ENCODE measurements around the gene PLCH2.
A peak's percentile ranks its signal among the peaks of the same experiment; 100 is the strongest.

PLCH2 gene

GRCh38 chr1:2517966-2518365, 41.9 kb downstream of the PLCH2 start:
- DNase-seq, result no peak

GRCh38 chr1:2518528-2518927, 42.4 kb downstream of the PLCH2 start:
- DNase-seq, result no peak

DNA sequence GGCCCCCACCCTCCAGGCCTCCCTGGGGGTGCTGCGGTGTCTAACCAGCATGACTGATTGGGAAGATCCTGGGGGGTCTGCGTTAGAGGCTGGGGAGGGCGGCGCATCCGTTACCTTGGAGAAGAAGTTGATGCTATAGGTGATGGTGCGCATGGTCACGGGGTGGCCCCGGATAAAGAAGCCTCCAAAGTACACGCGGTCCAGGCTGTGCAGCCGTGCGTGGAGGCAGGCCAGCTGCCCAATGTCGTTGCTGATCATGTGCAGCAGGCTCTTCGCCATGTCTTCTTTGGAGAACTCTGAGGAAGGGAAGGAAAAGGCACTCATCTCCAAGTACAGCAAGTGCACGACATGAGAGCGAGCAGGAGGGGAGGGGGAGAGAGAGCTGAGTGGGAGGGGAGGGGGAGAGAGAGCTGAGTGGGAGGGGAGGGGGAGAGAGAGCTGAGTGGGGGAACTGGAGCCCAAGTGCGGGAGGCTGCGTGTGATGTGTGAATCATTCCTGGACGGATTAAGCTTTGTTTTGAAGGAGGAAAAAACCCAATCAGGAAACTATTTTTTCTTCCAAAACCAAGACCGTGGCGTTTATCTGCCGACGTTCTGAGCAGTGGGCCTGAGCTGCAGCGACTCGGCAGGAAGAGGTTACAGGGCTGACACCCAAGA, 43.1 kb downstream of the PLCH2 start:
- no peak for DNase-seq

DNA sequence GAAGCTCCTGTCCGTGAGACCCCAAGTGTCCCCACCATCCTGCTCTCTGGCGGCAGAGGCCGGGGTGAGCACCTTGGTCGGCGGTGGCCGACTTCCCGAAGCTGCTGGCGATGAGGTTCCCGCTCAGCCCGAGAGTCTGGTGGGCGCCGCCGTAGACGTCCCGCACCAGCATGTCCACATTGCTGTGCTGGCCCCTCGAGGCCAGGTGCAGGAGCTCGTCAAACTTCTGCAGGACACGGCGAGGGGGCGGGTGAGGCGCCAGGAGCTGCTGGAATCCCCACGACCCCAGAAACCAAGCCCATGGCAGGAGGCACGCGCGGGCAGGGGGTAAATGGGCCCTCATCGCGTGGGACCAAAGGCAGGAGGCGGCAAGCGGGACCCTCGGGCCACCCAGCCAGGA, 43.6 kb downstream of the PLCH2 start:
- DNase-seq, result no peak

- no peak for DNase-seq
Measured at GRCh38 chr1:2520206-2520605, 44.1 kb downstream of the PLCH2 start.

- DNase-seq, result no peak
Measured at GRCh38 chr1:2520806-2521205, 44.7 kb downstream of the PLCH2 start.

- DNase-seq, result no peak
Measured at GRCh38 chr1:2522230-2522629, 46.1 kb downstream of the PLCH2 start.

GRCh38 chr1:2523191-2523890, 47.3 kb downstream of the PLCH2 start:
- peak in 1 of 2 donors; percentile 22 for DNase-seq

GRCh38 chr1:2523891-2524609, 48.0 kb downstream of the PLCH2 start:
- peak; percentile 40 to 61 for DNase-seq

GRCh38 chr1:2525572-2525919, 49.5 kb downstream of the PLCH2 start:
- DNase-seq, result no peak

DNA sequence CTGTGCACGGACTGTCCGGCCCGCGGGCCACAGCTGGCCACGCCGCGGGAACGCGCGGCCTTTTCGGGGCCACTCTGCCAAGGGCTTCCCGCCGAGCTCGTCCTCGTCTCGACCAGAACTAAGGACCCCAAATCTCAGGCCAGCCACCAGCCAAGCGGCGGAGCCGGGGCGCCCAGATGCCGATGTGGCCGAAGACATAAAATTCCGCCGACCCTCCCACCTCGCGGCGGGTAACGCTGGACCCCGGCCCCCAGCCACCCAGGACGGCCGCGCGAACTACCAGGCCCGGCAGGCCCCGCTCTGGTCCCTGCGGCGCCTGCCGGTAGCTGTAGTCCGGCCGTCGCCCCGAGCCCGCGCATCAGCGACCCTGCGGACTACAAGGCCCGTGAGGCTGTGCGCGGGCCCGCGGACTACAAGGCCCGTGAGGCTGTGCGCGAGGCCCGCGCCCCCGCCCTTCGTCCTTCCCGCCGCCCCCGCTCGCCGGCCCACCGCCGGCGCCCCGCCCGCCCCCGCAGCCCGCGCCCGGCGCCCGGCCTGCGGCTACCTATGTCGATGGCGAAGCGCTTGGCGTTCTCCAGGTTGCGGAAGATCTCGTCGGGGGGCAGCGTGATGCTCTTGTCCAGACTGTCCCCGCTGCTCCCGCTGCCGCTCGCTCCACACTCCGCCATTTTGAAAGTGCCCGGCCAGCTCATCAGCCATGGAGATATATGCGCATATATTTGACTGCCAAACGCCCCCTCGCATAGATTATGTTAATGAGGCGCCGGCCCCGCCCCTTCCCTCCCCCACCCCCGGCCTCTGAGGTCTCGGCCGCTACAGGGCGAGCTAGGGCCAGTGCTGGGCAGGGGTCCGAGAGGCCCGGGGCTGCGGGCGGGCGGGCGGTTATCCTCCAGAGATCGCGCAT, 50.1 kb downstream of the PLCH2 start, which contains the start of gene PANK4:
PANK4 (minus strand) TSS at position 677 of the 904 bp plus-strand sequence; CDS start at position 668, 9 bp downstream.
- peak; percentile 89 to 90 for DNase-seq

GRCh38 chr1:2526824-2527555, 50.9 kb downstream of the PLCH2 start:
- DNase-seq, result no peak

GRCh38 chr1:2527556-2527860, 51.4 kb downstream of the PLCH2 start:
- no peak for DNase-seq

- DNase-seq, result no peak
Measured at GRCh38 chr1:2528016-2528415, 51.9 kb downstream of the PLCH2 start.

GRCh38 chr1:2528611-2528965, 52.5 kb downstream of the PLCH2 start:
- no peak for DNase-seq

GRCh38 chr1:2528966-2529783, 53.1 kb downstream of the PLCH2 start:
- peak; percentile 61 to 63 for DNase-seq

DNA sequence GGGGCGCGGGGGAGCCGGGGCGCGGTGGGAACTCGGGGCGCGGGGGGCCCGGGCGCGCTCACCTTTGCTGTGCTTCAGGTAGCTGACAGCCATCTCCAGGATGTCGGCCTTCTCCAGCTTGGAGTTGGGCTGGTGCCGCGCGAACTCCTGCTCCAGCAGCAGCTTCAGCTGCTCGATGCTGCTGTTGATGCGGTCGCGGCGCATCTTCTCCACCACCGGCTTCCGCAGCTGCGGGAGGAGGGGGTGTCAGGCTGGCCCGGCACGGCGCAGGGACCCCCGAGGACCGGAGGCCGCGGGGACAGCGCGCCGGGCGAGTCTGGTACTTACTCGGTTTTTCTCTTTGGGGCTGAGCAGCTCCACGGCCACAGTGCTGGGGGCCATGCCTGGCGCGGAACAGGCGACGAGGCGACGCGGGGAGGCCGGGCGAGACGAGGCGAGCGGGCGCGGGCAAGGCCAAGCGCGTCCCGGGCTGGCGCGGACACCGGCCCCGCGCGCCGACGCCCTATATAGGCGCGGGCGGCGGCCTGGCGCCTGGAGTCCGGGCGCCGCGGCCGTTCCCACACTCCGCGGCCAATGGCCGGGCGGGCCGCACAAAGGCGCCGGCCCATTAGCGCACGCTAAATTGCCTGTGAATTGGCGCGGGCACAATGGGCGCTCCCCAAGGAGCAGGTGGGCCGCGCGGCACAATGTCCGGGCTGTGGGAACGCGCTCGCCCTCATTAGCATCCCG, 53.9 kb downstream of the PLCH2 start, which contains the start of gene HES5:
HES5 (minus strand) TSS at position 480 of the 729 bp plus-strand sequence; CDS start at position 381, 99 bp downstream.
- DNase-seq, result no peak

GRCh38 chr1:2530513-2531361, 54.6 kb downstream of the PLCH2 start:
- DNase-seq, result no peak

DNA sequence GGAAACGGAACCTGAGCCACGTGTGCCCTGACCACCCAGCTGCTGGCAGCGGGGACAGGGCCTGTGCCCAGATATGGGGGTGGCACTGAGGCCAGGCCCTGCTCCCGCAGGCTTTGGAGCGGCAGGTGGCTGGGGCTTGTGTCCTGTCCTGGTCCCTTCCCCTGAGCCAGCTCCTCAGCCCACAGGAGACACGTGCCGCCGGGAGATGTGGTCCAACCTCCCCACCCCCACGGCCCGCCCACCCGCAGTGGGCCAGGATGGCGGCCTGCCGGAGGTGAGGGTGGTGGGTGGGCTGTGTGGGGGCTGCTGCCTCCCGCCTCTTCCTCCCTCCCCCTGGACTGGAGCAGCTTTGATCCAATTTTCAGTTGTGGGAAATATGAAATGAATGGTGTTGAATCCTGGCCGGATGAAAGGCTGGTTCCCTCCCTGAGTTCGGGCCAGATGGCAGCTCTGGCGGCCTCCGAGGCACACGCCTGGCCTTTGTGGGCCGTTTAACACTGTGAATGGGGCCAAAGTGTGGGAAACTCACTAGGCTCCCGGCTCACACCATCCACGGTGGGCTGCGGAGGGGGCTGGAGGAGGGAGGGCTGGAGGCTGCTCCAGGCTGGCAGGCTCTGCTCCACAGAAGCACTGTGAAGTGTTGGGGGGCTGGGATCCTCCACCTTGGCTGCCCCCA, 56.5 kb downstream of the PLCH2 start:
- no peak for DNase-seq

Data from CD4-positive, alpha-beta T cell treated with Interleukin-1 beta for 1 hour (primary cell).